HG03457 (cell line): Measurements from ENCODE around the gene RIN2.
"Not testable (repeated sequence)": the region's sequence is repeated elsewhere in the genome, so short reads cannot be mapped to it uniquely, and the experiment has no call there.

Experiments
- ATAC-seq: cut with Tn5 transposase; IDR thresholded peaks from one replicate; pipeline ENCODE4 v1.9.1; 2021; ENCODE audit warnings: moderate number of reproducible peaks; ENCODE audit not compliant: unreplicated experiment

Gene RIN2

DNA sequence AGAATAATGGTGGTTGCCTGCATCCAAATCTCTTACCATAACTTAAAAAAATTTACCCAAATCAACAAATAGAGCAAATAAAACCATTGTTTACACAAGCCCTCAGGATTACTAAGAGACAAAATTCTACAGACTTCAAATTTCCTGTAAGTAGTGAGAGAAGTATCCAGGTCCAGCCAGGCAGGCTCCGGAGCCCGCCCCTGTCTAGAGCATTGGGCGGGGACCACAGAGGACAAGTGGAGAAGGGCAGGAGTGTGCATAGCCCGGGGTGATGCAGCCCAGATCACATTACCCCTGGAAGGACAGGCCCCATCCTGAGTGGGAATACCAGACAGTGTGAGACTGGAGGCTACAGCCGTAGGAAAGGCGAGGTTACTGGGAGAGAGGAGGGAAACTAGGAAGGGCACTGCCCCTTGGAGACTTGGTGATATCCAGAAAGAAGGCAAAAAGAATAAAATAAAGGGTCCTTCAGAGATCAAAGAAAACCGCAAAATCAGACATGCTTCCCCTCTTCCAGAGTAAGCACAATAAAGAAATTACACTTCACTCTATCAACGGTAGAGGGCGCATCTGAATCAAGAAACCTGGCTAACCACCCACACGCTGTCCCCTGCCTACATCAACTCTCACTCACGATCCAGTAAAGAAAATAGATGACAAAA is 26.6 kb downstream of the RIN2 start:
- no peak for ATAC-seq

DNA sequence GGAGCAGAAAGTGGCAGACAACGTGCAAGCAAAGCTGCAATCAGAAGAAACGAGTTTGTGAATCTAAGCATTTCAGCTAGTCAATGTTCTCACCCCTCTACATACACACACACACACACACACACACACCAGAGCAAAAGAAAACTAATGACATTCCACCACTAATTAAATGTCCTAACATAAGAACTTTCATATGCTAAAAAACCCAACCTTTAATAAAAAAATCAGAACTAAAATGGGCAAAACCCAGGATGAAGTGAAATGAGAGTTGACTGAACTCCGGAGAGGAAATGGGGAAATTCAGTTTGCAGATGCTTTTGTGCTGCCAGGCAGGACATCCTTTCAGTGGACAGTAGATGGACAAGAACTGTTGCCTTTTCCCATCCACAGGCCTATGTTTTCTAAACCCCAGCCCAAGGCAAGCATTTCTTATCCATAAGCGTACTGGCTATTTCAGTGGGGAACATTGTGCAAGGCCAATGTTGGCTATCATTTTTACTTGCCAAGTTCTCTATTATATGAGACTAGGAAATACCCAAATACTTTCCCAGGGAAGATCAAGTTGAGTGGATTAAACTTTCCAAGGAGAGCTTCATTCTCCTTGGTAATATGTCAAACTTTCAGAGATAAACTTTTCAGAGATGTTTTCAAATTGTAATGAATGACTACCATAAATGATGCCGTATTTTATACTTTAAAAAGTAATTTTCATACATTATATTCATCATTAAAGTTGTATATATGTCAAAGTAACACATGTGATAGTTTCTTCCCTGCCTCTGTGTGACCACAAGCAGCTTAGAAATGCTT is 27.3 kb downstream of the RIN2 start:
- ATAC-seq, result no peak

DNA sequence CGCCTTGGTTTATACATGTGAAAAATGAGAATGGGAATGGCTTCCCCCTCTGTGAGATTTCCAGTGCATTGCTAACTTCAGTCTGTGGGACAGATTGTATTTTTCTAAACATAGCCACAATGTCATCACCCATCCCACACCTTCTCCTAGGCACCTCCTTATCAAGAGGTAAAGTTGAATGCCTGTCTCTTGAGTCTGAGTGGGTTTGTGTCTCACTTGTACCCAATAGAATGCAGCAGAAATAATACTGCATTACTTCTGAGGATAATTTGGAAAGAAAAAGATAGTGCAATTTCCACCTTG is 27.9 kb downstream of the RIN2 start:
- no peak for ATAC-seq

DNA sequence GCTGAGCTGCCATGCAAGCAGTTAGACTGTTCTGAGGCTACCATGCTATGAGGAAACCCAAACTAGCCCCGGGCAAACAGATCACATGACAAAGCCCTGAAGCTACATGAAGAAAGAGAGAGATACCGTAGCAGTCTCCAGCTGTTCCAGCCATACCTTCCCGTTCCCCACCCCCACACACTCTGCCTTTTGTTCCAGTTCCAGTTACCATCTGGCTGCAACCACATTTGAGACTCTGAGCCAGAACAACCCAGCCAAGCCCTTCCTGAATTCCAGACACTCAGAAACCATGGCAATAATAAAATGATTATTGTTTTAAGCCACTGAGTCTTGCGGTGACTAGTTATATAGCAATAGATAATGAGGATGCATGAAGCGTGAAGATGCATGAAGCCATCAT is 28.3 kb downstream of the RIN2 start:
- ATAC-seq, result no peak

DNA sequence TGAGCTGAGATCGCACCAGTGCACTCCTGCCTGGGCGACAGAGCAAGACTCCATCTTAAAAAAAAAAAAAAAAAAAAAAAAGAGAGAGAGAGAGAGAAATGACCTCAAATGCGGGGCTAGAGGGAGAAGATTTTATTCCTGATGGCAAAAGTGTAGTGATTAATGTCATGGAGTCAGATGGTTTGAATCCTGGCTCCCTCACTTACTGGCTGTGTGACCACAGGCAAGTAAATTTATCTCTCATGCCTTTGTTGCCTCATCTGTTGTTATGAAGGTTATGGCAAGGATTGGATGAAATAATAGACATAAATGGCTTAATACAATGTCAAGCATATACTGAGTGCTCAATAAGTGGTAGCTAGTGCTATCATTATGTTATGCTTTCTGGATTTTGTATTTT is 29.3 kb downstream of the RIN2 start:
- ATAC-seq, result no peak

DNA sequence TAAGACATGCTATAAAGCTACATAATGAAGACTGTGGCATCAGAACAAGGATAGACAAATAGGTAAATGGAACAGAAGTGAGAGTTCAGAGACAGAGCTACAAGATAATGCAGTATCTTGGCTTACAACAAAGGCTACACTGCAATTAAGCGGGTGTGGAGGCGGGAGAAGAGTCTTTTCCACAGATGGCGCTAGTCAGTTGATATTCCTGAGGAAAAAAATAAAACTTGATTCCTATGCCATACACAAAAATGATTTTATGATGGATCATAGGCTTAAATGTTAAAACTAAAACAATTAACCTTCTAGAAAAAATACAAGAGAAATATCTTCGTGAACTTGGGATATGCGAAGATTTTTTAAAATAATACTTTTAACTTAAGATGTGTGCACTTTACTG is 31.0 kb downstream of the RIN2 start:
- ATAC-seq, result no peak

DNA sequence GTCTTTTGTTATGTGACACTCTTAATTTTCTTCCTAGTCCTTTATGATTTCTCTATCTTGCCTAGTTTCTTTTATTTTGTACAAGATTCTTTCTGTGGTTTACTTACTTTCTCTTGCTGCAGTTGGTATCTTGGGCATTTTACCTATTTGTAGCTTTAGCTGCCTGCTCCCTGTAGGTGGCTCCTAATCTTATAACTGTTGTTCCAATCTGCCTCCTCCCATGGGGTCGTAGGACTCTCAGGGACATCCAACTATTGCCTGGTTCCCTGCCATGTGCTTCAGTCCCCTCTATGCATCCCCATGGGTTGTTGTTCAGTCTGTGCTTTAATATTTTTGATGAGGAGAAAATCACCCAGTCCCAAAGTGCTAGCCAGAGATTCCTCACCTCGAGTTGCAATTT is 31.4 kb downstream of the RIN2 start:
- ATAC-seq, result no peak

DNA sequence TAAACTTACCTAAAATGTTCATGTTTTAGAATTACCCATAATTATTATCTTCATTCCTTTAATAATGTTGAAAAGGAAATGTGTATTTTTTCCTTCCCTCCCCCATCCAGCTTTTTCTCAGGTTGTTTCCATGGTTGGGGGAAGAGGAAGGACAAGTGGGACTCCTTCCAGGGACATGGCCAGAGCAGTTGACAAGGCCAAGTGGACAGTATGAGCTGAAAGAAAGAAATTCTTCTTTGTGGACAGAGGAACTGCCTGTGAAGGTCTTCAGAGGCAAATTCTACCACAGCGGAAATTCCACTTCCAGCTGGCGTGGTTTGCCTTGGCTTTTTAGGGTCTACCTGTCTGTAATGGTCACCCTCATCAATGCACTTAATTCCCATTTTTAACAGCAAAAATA is 33.8 kb downstream of the RIN2 start:
- no peak for ATAC-seq

DNA sequence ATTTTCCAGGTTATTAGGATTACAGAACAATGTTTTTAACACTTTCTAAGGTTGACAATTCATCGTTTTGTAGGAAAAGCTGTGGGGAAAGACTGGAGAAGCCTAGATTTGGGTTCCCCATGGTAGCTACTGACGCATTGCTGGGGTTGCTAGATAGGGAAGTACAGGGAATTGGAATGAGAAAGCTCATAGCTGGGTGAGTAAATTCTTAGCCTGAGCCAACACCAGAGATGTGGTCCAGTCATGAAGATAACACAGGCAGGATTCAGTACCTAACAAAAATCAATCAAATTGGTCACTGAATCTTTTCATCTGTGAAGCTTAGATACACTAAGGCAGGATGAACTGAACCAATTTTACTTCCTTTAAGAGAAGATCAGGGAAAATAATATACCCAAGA is 35.7 kb downstream of the RIN2 start:
- ATAC-seq, result no peak

DNA sequence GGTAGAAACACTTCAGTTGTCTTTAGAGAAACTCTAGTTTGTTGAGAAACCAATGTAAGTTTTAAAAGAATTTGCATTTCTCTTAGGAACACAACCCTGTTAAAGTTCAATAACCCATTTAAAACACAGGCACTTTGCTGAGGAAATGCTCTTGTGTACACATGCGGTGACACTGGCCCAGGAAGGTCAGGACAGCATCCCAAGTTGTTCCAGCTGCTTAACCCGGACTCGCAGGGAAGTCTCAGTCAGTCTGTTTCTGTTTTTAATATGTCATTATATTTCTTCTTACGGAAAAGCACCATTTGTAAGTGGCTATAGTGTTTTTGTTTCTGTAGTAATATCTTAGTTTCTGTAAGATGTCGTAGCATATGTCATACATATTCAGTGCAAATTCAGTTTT is 36.9 kb downstream of the RIN2 start:
- no peak for ATAC-seq

DNA sequence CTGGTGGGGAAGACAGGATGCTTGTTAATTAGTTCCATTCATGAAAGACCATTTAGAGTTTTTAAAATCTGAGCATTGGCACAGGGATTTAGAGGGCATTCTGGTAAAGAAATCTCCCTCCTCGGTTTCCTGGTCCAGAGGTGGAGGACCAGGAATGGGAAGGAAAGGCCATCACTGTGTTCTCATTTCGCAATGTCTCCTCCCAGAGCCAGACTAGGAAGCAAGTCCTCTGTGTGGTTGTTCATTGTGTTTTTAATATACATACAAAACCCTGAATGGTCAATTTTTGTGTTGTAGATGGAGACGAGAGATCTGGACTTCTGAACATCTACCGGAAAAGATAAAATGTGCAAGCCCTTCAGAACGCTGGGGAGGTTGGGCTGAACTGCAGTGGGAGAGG is 41.3 kb downstream of the RIN2 start:
- ATAC-seq, result no peak

DNA sequence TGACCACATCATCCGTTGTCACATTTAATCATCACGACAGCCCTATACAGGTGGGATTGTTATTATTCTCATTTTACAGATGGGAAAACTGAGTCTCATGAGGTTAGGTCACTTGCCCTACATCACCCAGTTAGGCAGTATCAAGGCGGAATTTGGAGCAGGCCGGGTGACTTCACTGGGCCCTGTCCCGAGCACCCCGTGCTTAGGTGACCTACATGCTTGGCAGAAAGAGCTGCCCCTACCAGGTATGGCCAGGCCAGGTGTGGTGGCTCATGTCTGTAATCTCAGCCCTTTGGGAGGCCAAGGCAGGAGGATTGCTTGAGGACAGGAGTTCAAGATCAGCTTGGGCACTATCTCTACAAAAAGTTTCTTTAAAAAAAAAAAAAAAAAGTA is 44.0 kb downstream of the RIN2 start:
- no peak for ATAC-seq

DNA sequence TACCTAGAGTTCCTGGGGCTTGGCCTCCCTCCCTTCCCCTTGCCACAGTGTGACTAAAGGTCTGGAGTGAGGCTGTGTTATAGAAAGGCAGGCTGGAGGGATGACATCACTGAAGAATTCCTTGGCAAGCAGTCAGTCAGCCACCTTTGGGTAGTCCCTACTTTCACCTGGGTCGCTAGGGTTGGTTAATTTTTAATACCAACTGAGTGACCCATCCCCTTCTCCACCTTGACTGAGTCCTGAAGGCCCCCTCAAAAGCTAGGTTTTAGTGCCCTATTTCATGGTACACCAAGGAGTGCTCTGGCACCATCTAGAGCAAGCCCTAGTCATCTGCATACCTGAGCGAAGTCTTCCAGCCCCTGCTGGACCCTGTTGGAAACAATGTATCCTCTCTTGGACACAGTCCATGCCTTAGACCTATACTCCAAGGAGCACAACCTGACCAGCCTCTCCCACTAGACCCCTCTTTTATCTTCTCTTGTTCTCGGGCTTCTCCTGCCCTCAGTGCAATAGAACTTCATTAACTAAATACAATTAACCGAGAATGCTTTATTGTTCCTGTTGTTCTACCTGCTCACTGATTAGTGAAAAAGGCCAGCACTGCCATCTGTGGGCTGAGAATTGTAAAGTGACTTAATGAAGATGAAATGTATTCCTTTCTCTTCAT is 44.6 kb downstream of the RIN2 start:
- no peak for ATAC-seq

DNA sequence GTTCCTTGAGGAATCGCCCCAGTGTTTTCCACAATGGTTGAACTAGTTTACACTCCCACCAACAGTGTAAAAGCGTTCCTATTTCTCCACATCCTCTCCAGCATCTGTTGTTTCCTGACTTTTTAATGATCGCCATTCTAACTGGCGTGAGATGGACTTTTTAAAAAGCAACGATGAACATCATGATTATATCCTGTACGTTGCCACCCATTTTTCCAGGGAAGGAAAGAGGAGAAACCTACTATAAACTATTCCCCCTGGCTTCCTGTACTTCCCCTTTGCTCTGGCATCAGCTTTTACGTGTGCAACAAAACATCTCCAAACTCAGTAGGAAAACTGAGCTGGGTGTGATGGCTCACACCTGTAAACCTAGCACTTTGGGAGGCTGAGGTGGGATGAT is 48.2 kb downstream of the RIN2 start:
- not testable (repeated sequence) for ATAC-seq

DNA sequence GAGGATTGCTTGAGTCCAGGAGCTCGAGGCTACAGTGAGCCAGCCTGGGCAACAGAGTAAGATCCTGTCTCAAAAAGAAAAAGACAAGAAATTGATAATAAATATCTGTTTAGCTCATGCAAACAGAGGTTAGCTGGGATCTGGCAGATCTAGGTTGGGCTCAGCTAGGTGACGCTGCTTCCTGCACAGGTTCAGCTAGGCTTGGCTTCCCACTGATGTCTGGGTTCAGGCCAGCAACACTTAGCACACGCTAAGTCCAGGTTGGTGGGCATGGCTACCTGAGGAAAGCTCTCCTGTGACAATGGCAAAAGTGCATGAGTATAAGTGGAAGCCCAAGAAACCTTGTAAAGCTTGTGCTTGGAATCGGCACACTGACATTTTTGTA is 48.7 kb downstream of the RIN2 start:
- no peak for ATAC-seq

DNA sequence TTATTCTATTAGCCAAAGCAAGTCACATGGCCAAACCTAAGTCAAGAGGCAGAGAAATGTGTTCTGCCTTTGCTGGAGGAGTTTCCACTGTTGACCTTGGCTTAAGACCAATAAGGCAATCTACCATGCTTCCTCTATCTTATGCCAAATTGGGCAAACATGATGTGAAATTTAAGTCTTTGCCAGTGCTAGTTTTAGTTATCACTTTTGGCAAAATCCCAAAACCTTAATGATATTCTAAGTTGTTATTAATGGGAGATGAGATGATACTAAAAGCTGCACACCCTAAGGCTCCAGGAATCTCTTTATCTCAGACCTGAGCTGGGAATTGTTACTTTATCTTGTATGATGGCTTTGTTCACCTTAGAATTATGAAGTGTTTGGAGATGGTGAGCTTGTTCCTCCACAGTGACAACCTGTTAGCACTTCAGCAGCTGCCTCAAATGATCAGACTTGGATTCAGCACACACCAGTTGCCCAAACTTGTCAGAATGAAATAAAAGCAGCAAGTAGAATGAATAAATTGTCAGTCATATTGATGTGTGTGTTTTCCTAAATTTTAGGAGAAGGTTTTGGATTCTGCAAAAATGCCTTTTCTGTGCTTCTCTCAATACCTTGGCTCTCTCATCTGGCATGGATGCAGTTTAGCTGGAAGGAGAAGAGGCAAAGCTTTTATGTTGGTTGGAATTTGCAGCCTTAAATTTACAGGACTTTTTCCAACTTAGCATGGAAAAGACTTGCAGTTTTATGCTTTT is 49.3 kb downstream of the RIN2 start:
- ATAC-seq, result no peak
